CD4-positive, alpha-beta memory T cell (primary cell): ENCODE results near the gene SLC8A3. TPM values are rescaled to one million over a fixed set of nuclear protein-coding genes. Genes with fewer than 3 reads are reported as not detected.
A peak's percentile ranks its signal among the peaks of the same experiment; 100 is the strongest.

Source experiments
- CTCF ChIA-PET: fragments of 350-600 bp; sonication (Branson Sonifier 250); formaldehyde crosslinking; loops from one replicate; lab custom pipeline; 2021; ENCODE audit warnings: inconsistent platforms; ENCODE audit not compliant: partially characterized antibody; lab: Charles Lee
- POLR2A ChIA-PET: fragments of 350-600 bp; sonication (Branson Sonifier 250); formaldehyde crosslinking; loops from one replicate; lab custom pipeline; 2021; ENCODE audit not compliant: partially characterized antibody; lab: Charles Lee
- DNase-seq, 5 donors: peaks; one replicate each; pipeline versions ENCODE4 v3.0.0 to v3.0.0-alpha.2; 2020 to 2022; ENCODE audit warnings: mixed read lengths in 1 of 5
- H3K27ac ChIP-seq: one replicate; pipeline ENCODE4 v1.7.0; 2013; ENCODE audit warnings: low read depth, low read length
- H3K27me3 ChIP-seq: 2 replicates; pipeline ENCODE4 v1.7.0; 2013; ENCODE audit warnings: mild to moderate bottlenecking, low read length, moderate library complexity; ENCODE audit not compliant: insufficient read depth
- H3K36me3 ChIP-seq: 2 replicates; pipeline ENCODE4 v1.7.0; 2013; ENCODE audit warnings: mild to moderate bottlenecking, low read length, moderate library complexity; ENCODE audit not compliant: insufficient read depth
- H3K4me1 ChIP-seq: 2 replicates; pipeline ENCODE4 v1.7.0; 2013; ENCODE audit warnings: mild to moderate bottlenecking, low read length, moderate library complexity; ENCODE audit not compliant: insufficient read depth
- H3K4me3 ChIP-seq, 2 donors: one replicate each; pipeline ENCODE4 v1.7.0; 2013; ENCODE audit warnings: low read length in 2 of 2, mild to moderate bottlenecking in 1 of 2
- H3K9me3 ChIP-seq, 2 donors: one replicate each; pipeline ENCODE4 v1.7.0; 2013; ENCODE audit warnings: low read length in 2 of 2, control low read depth in 1 of 2; ENCODE audit not compliant: control insufficient read depth in 1 of 2
- H3K27ac Mint-ChIP-seq, 7 donors: one replicate each; pipeline ENCODE4 v1.8.0; 2020 to 2021; ENCODE audit warnings: mixed read lengths in 7 of 7, mild to moderate bottlenecking in 6 of 7, inconsistent platforms in 3 of 7, moderate library complexity in 3 of 7
- H3K27me3 Mint-ChIP-seq, 2 donors: one replicate each; pipeline ENCODE4 v1.8.0; 2020 to 2021; ENCODE audit warnings: mixed read lengths in 2 of 2
- H3K36me3 Mint-ChIP-seq, 2 donors: one replicate each; pipeline ENCODE4 v1.8.0; 2020 to 2021; ENCODE audit warnings: mixed read lengths in 2 of 2, inconsistent platforms in 1 of 2, mild to moderate bottlenecking in 1 of 2
- H3K4me1 Mint-ChIP-seq, 4 donors: one replicate each; pipeline ENCODE4 v1.8.0; 2020 to 2021; ENCODE audit warnings: mixed read lengths in 4 of 4, mild to moderate bottlenecking in 1 of 4
- H3K4me3 Mint-ChIP-seq, 8 donors: one replicate each; pipeline ENCODE4 v1.8.0; 2020 to 2021; ENCODE audit warnings: mixed read lengths in 8 of 8, mild to moderate bottlenecking in 7 of 8, moderate library complexity in 6 of 8, inconsistent platforms in 3 of 8
- H3K9me3 Mint-ChIP-seq, 8 donors: one replicate each; pipeline ENCODE4 v1.8.0; 2020 to 2021; ENCODE audit warnings: mixed read lengths in 8 of 8, mild to moderate bottlenecking in 5 of 8, inconsistent platforms in 3 of 8, moderate library complexity in 1 of 8
- intact Hi-C: fragments of 100-400 bp; cut with micrococcal nuclease; formaldehyde crosslinking; loops from one replicate; pipeline ENCODE4 v1.15.1; 2023
- polyA plus RNA-seq, 2 donors: library from polyadenylated mRNA; unstranded; fragments of 300-500 nt; fragmentation: Illumina TruSeq; gene quantifications; one replicate each; pipeline ENCODE4 v1.2.3, GENCODE V29; 2021
- total RNA-seq, 2 experiments: library from RNA; stranded (reverse); gene quantifications; one replicate each; pipeline ENCODE4 v1.2.3, GENCODE V29; 2021

Gene SLC8A3
- total and polyA plus RNA-seq, 4 experiments from 2014 or later: not detected

GRCh38 chr14:70029296-70030132 lies 159.2 kb downstream of the SLC8A3 start:
- Histone ChIP-seq H3K27ac (no peak overlapping the region), H3K4me3 (no peak overlapping the region), H3K36me3 (no peaks in the 10 kb centered on the region), H3K27me3 (no peaks in the 10 kb centered on the region), H3K4me1 (no peaks in the 10 kb centered on the region), H3K9me3 (no peaks in the 10 kb centered on the region)
- peaks cover 0 to 4% (median under 1%) of the 10 kb centered on the region in 4 donors for H3K4me1 Mint-ChIP-seq
- ChIA-PET POLR2A (no interaction called here), CTCF (interaction anchor here (1.6 to 3.6 kb wide), 2 partner anchors 208 to 211 kb away, joined by 5 to 35 read pairs; no protein-coding TSS in a partner anchor)
- no peak overlapping the region for H3K27ac Mint-ChIP-seq
- H3K27me3 Mint-ChIP-seq: peaks cover 3 to 13% of the 10 kb centered on the region in 2 donors
- no peak for DNase-seq
- intact Hi-C loops: loop anchor here (5.0 to 10.0 kb wide), 2 partner anchors 295 to 427 kb away; no protein-coding TSS in a partner anchor
- no peaks in the 10 kb centered on the region for H3K36me3 Mint-ChIP-seq
- H3K9me3 Mint-ChIP-seq: no peaks in the 10 kb centered on the region
- no peak overlapping the region for H3K4me3 Mint-ChIP-seq

- H3K4me3 Mint-ChIP-seq: no peak overlapping the region
- ChIA-PET CTCF (interaction anchor here (0.9 to 3.6 kb wide), 7 partner anchors 9 to 454 kb away, joined by 3 to 35 read pairs (median 4); no protein-coding TSS in a partner anchor), POLR2A (no interaction called here)
- H3K36me3 Mint-ChIP-seq: no peaks in the 10 kb centered on the region
- H3K9me3 Mint-ChIP-seq: no peaks in the 10 kb centered on the region
- no peak overlapping the region for H3K27ac Mint-ChIP-seq
- intact Hi-C loops: loop anchor here (5.0 to 10.0 kb wide), 2 partner anchors 293 to 426 kb away; no protein-coding TSS in a partner anchor
- H3K27me3 Mint-ChIP-seq: peaks cover 2 to 15% of the 10 kb centered on the region in 2 donors
- Histone ChIP-seq H3K4me3 (no peak overlapping the region), H3K36me3 (no peaks in the 10 kb centered on the region), H3K9me3 (no peaks in the 10 kb centered on the region), H3K4me1 (no peaks in the 10 kb centered on the region), H3K27me3 (no peaks in the 10 kb centered on the region), H3K27ac (no peak overlapping the region)
- peaks cover 0 to 4% (median under 1%) of the 10 kb centered on the region in 4 donors for H3K4me1 Mint-ChIP-seq
- peak in 4 of 5 donors; percentile 14 to 47 (median 22) for DNase-seq
Observed at GRCh38 chr14:70027785-70028428, 160.8 kb downstream of the SLC8A3 start.

- Mint-ChIP-seq H3K27me3 (peaks cover 5 to 8% of the 10 kb centered on the region in 2 donors), H3K4me1 (peaks cover 0 to 4% (median 4%) of the 10 kb centered on the region in 4 donors)
- CTCF ChIA-PET: no interaction called here
Observed at GRCh38 chr14:70023871-70024270, 164.9 kb downstream of the SLC8A3 start.

GRCh38 chr14:70022771-70023445 lies 165.8 kb downstream of the SLC8A3 start:
- DNase-seq: no peak
- no peak overlapping the region for H3K4me3 Mint-ChIP-seq
- Histone ChIP-seq H3K36me3 (no peaks in the 10 kb centered on the region), H3K27me3 (no peaks in the 10 kb centered on the region), H3K27ac (no peak overlapping the region), H3K4me1 (no peaks in the 10 kb centered on the region), H3K4me3 (no peak overlapping the region), H3K9me3 (no peaks in the 10 kb centered on the region)
- H3K27me3 Mint-ChIP-seq: peaks cover 3 to 7% of the 10 kb centered on the region in 2 donors
- CTCF ChIA-PET: no interaction called here
- intact Hi-C loops: loop anchor here (10.0 kb wide), 1 partner anchor 288 kb away; no protein-coding TSS in a partner anchor
- POLR2A ChIA-PET: no interaction called here
- peaks cover 0 to 5% (median 3%) of the 10 kb centered on the region in 4 donors for H3K4me1 Mint-ChIP-seq
- H3K9me3 Mint-ChIP-seq: no peaks in the 10 kb centered on the region
- H3K27ac Mint-ChIP-seq: no peak overlapping the region
- H3K36me3 Mint-ChIP-seq: no peaks in the 10 kb centered on the region

More at GRCh38 chr14:70023871-70024270, 164.9 kb downstream of the SLC8A3 start:
- Mint-ChIP-seq H3K4me3 (no peak overlapping the region), H3K27ac (no peak overlapping the region), H3K36me3 (no peaks in the 10 kb centered on the region), H3K9me3 (no peaks in the 10 kb centered on the region)
- Histone ChIP-seq H3K36me3 (no peaks in the 10 kb centered on the region), H3K27ac (no peak overlapping the region), H3K4me1 (no peaks in the 10 kb centered on the region), H3K9me3 (no peaks in the 10 kb centered on the region), H3K4me3 (no peak overlapping the region), H3K27me3 (no peaks in the 10 kb centered on the region)
- DNase-seq: no peak
- intact Hi-C loops: loop anchor here (10.0 kb wide), 1 partner anchor 289 kb away; no protein-coding TSS in a partner anchor
- POLR2A ChIA-PET: no interaction called here

- no peak overlapping the region for H3K4me3 Mint-ChIP-seq
- ChIA-PET CTCF (no interaction called here), POLR2A (no interaction called here)
- Histone ChIP-seq H3K27ac (no peak overlapping the region), H3K4me1 (no peaks in the 10 kb centered on the region), H3K4me3 (no peak overlapping the region), H3K36me3 (no peaks in the 10 kb centered on the region), H3K27me3 (no peaks in the 10 kb centered on the region), H3K9me3 (no peaks in the 10 kb centered on the region)
- no peaks in the 10 kb centered on the region for H3K36me3 Mint-ChIP-seq
- H3K27me3 Mint-ChIP-seq: peaks cover 3 to 8% of the 10 kb centered on the region in 2 donors
- H3K4me1 Mint-ChIP-seq: peaks cover 0 to 6% (median 4%) of the 10 kb centered on the region in 4 donors
- no peak for DNase-seq
- intact Hi-C loops: loop anchor here (10.0 kb wide), 1 partner anchor 287 kb away; no protein-coding TSS in a partner anchor
- no peaks in the 10 kb centered on the region for H3K9me3 Mint-ChIP-seq
- H3K27ac Mint-ChIP-seq: no peak overlapping the region
Observed at GRCh38 chr14:70021548-70022220, 167.1 kb downstream of the SLC8A3 start.

- H3K9me3 Mint-ChIP-seq: no peaks in the 10 kb centered on the region
Observed at GRCh38 chr14:70020352-70021170, 168.2 kb downstream of the SLC8A3 start.

More at GRCh38 chr14:70020352-70021170, 168.2 kb downstream of the SLC8A3 start:
- H3K27ac ChIP-seq: no peak overlapping the region
- H3K4me3 ChIP-seq: no peak overlapping the region
- no peaks in the 10 kb centered on the region for H3K27me3 ChIP-seq
- POLR2A ChIA-PET: no interaction called here
- no peaks in the 10 kb centered on the region for H3K4me1 ChIP-seq
- intact Hi-C loops: loop anchor here (10.0 kb wide), 1 partner anchor 286 kb away; no protein-coding TSS in a partner anchor
- H3K9me3 ChIP-seq: no peaks in the 10 kb centered on the region
- no peak for DNase-seq
- no peaks in the 10 kb centered on the region for H3K36me3 ChIP-seq
- H3K36me3 Mint-ChIP-seq: no peaks in the 10 kb centered on the region
- peaks cover 0 to 6% (median 4%) of the 10 kb centered on the region in 4 donors for H3K4me1 Mint-ChIP-seq
- peaks cover 3 to 8% of the 10 kb centered on the region in 2 donors for H3K27me3 Mint-ChIP-seq
- H3K4me3 Mint-ChIP-seq: no peak overlapping the region
- H3K27ac Mint-ChIP-seq: no peak overlapping the region
- CTCF ChIA-PET: no interaction called here
